Right atrium auricular region (tissue), 2 donors: Measurements from ENCODE around the gene GFM1. TPM values are rescaled to one million over a fixed set of nuclear protein-coding genes. Genes with fewer than 3 reads are reported as not detected.

Source experiments
- DNase-seq: peaks from one replicate; pipeline ENCODE4 v3.0.0-alpha.2; 2019; ENCODE audit warnings: low spot score
- H3K27ac ChIP-seq, 2 donors: fragments of 200-600 bp; sonication (generic); 1 replicate in 1 of 2; 2 replicates in 1 of 2; pipeline ENCODE4 v1.5.1; 2016 to 2019
- H3K27me3 ChIP-seq, 2 donors: fragments of 200-600 bp; sonication (generic); one replicate each; pipeline versions ENCODE4 v1.5.1 to v1.6.0; 2017 to 2019
- H3K36me3 ChIP-seq: fragments of 200-600 bp; sonication (generic); one replicate; pipeline ENCODE4 v1.5.1; 2016
- H3K4me1 ChIP-seq, 2 donors: fragments of 200-600 bp; sonication (generic); one replicate each; pipeline versions ENCODE4 v1.5.1 to v1.6.0; 2017 to 2019
- H3K4me3 ChIP-seq, 2 donors: fragments of 200-600 bp; sonication (generic); 1 replicate in 1 of 2; 2 replicates in 1 of 2; pipeline ENCODE4 v1.5.1; 2017 to 2019; ENCODE audit warnings: mild to moderate bottlenecking in 1 of 2, moderate library complexity in 1 of 2
- H3K9me3 ChIP-seq, 2 donors: fragments of 200-600 bp; sonication (generic); one replicate each; pipeline ENCODE4 v1.5.1; 2019
- CTCF ChIP-seq, 2 donors: fragments of 200-600 bp; sonication (generic); IDR thresholded peaks; one replicate each; pipeline ENCODE4 v1.5.1; 2019; ENCODE audit warnings: antibody characterized with exemption in 2 of 2
- total RNA-seq, 2 donors: library from RNA; depleted of rRNA; stranded (reverse); fragments of >200 nt; gene quantifications; one replicate each; pipeline ENCODE4 v1.1.0, GENCODE V29; 2016

GFM1 gene
- total RNA-seq, 2 donors from 2014 or later = 27.0 to 54.5 TPM

- H3K9me3 ChIP-seq = peaks cover 0 to 9% of the 10 kb centered on the region in 2 donors
- no peak for TF ChIP-seq CTCF (IDR thresholded peaks at IDR 0.05)
- H3K27me3 ChIP-seq = no peaks in the 10 kb centered on the region
- no peaks in the 10 kb centered on the region for H3K36me3 ChIP-seq
- H3K4me3 ChIP-seq = no peak overlapping the region
- DNase-seq = no peak
- H3K27ac ChIP-seq = no peak overlapping the region
- peaks cover 0 to 14% of the 10 kb centered on the region in 2 donors for H3K4me1 ChIP-seq
Measured at GRCh38 chr3:158733656-158734055, 89.3 kb downstream of the GFM1 start.

- peaks cover 0 to 14% of the 10 kb centered on the region in 2 donors for H3K4me1 ChIP-seq
- no peak for TF ChIP-seq CTCF (IDR thresholded peaks at IDR 0.05)
- H3K36me3 ChIP-seq = no peaks in the 10 kb centered on the region
- H3K27me3 ChIP-seq = no peaks in the 10 kb centered on the region
- peaks cover 0 to 9% of the 10 kb centered on the region in 2 donors for H3K9me3 ChIP-seq
- DNase-seq = no peak
- no peak overlapping the region for H3K4me3 ChIP-seq
- H3K27ac ChIP-seq = no peak overlapping the region
Measured at GRCh38 chr3:158735296-158736033, 91.1 kb downstream of the GFM1 start.

GRCh38 chr3:158737410-158737809 is 93.1 kb downstream of the GFM1 start:
- Histone ChIP-seq H3K4me3 (no peak overlapping the region), H3K4me1 (peaks cover 0 to 5% of the 10 kb centered on the region in 2 donors), H3K9me3 (peaks cover 0 to 9% of the 10 kb centered on the region in 2 donors), H3K27me3 (no peaks in the 10 kb centered on the region), H3K36me3 (no peaks in the 10 kb centered on the region), H3K27ac (no peak overlapping the region)
- no peak for TF ChIP-seq CTCF (IDR thresholded peaks at IDR 0.05)
- no peak for DNase-seq

- H3K27ac ChIP-seq = no peak overlapping the region
- H3K4me3 ChIP-seq = no peak overlapping the region
- no peaks in the 10 kb centered on the region for H3K4me1 ChIP-seq
- TF ChIP-seq CTCF (IDR thresholded peaks at IDR 0.05) = no peak
- no peaks in the 10 kb centered on the region for H3K27me3 ChIP-seq
- H3K36me3 ChIP-seq = no peaks in the 10 kb centered on the region
- peaks cover 0 to 9% of the 10 kb centered on the region in 2 donors for H3K9me3 ChIP-seq
- DNase-seq = no peak
Measured at GRCh38 chr3:158737976-158738615, 93.8 kb downstream of the GFM1 start.

GRCh38 chr3:158738653-158739052 is 94.3 kb downstream of the GFM1 start:
- Histone ChIP-seq H3K9me3 (peaks cover 0 to 9% of the 10 kb centered on the region in 2 donors), H3K27me3 (no peaks in the 10 kb centered on the region), H3K4me3 (no peak overlapping the region), H3K4me1 (no peaks in the 10 kb centered on the region), H3K27ac (no peak overlapping the region), H3K36me3 (no peaks in the 10 kb centered on the region)
- TF ChIP-seq CTCF (IDR thresholded peaks at IDR 0.05) = no peak
- no peak for DNase-seq
